Adrenal gland (tissue), 5 donors: ENCODE results near the gene COQ9.

Experiments used
- CTCF ChIP-seq, 6 experiments: fragments of 450-650 bp in 4 of 6; fragments of 200-600 bp in 2 of 6; sonication (generic) in 1 of 6; IDR thresholded peaks; 1 replicate in 5 of 6; 2 replicates in 1 of 6; pipeline versions ENCODE4 v1.5.1 to v1.8.0; 2016 to 2021; ENCODE audit warnings: antibody characterized with exemption in 6 of 6, mild to moderate bottlenecking in 2 of 6, moderate library complexity in 1 of 6
- POLR2A ChIP-seq, 2 donors: fragments of 450-650 bp; IDR thresholded peaks; one replicate each; pipeline ENCODE4 v1.6.1; 2017; ENCODE audit warnings: antibody characterized with exemption in 2 of 2, mild to moderate bottlenecking in 2 of 2, moderate library complexity in 1 of 2
- donor health status: DM: no; HTN: no; CAD: no.

- peak in 5 of 6 experiments; percentile 16 to 54 (median 34) for TF ChIP-seq CTCF (IDR thresholded peaks at IDR 0.05)
- no peak for TF ChIP-seq POLR2A (IDR thresholded peaks at IDR 0.05)
Observed at GRCh38 chr16:57475711-57476339, 28.5 kb downstream of the COQ9 start.
